Ascending aorta (tissue), 2 donors: ENCODE data around the gene RPL10. TPM values are rescaled to one million over a fixed set of nuclear protein-coding genes. Genes with fewer than 3 reads are reported as not detected.

Experiments
- DNase-seq, 2 donors: peaks; one replicate each; pipeline ENCODE4 v3.0.0-alpha.2; 2019; ENCODE audit warnings: low spot score in 2 of 2
- H3K27ac ChIP-seq, 2 donors: fragments of 200-600 bp; sonication (generic); one replicate each; pipeline ENCODE4 v1.5.1; 2016 to 2017; ENCODE audit warnings: mild to moderate bottlenecking in 1 of 2
- H3K27me3 ChIP-seq: fragments of 200-600 bp; sonication (generic); one replicate; pipeline ENCODE4 v1.5.1; 2017
- H3K36me3 ChIP-seq, 2 donors: fragments of 200-600 bp; sonication (generic); one replicate each; pipeline ENCODE4 v1.5.1; 2016
- H3K4me1 ChIP-seq, 2 donors: fragments of 200-600 bp; sonication (generic); one replicate each; pipeline ENCODE4 v1.5.1; 2016 to 2017; ENCODE audit warnings: mild to moderate bottlenecking in 1 of 2
- H3K4me3 ChIP-seq, 2 donors: fragments of 200-600 bp; sonication (generic); one replicate each; pipeline ENCODE4 v1.5.1; 2016 to 2017; ENCODE audit warnings: mild to moderate bottlenecking in 1 of 2
- H3K9me3 ChIP-seq, 2 donors: fragments of 200-600 bp; sonication (generic); one replicate each; pipeline ENCODE4 v1.5.1; 2016
- CTCF ChIP-seq, 3 experiments: fragments of 200-600 bp in 2 of 3; fragments of 450-650 bp in 1 of 3; sonication (generic) in 2 of 3; IDR thresholded peaks; one replicate each; pipeline ENCODE4 v1.5.1; 2016 to 2019; ENCODE audit warnings: antibody characterized with exemption in 3 of 3, mild to moderate bottlenecking in 1 of 3, moderate library complexity in 1 of 3
- intact Hi-C: fragments of 100-400 bp; cut with DNase I; formaldehyde crosslinking; loops from one replicate; pipeline ENCODE4 v1.15.1; 2023
- total RNA-seq: library from RNA; depleted of rRNA; stranded (reverse); fragments of >200 nt; gene quantifications from one replicate; pipeline ENCODE4 v1.1.0, GENCODE V29; 2016

Gene RPL10
- total RNA-seq, 1 donor from 2014 or later = 4,298 TPM

GRCh38 chrX:154440623-154441357 lies 42.6 kb downstream of the RPL10 start:
- no peak overlapping the region for H3K4me3 ChIP-seq
- peaks cover 15 to 33% of the 10 kb centered on the region in 2 donors for H3K36me3 ChIP-seq
- DNase-seq = no peak
- TF ChIP-seq CTCF (IDR thresholded peaks at IDR 0.05) = no peak
- no peak overlapping the region for H3K27ac ChIP-seq
- intact Hi-C loops = loop anchor here (5.0 kb wide), 2 partner anchors 33 to 37 kb away; partner anchors contain the start of genes DNASE1L1 and LAGE3
- no peaks in the 10 kb centered on the region for H3K27me3 ChIP-seq
- no peaks in the 10 kb centered on the region for H3K9me3 ChIP-seq
- H3K4me1 ChIP-seq = peaks cover 3 to 21% of the 10 kb centered on the region in 2 donors

- TF ChIP-seq CTCF (IDR thresholded peaks at IDR 0.05) = no peak
- H3K36me3 ChIP-seq = peaks cover 15 to 33% of the 10 kb centered on the region in 2 donors
- H3K4me1 ChIP-seq = peaks cover 0 to 21% of the 10 kb centered on the region in 2 donors
- no peaks in the 10 kb centered on the region for H3K27me3 ChIP-seq
- no peak for DNase-seq
- no peak overlapping the region for H3K27ac ChIP-seq
- no peak overlapping the region for H3K4me3 ChIP-seq
- H3K9me3 ChIP-seq = no peaks in the 10 kb centered on the region
- intact Hi-C loops = loop anchor here (5.0 kb wide), 2 partner anchors 34 to 36 kb away; partner anchors contain the start of genes DNASE1L1 and LAGE3
Measured at GRCh38 chrX:154441564-154441963, 43.4 kb downstream of the RPL10 start.

GRCh38 chrX:154441984-154442707 lies 44.0 kb downstream of the RPL10 start:
- no peaks in the 10 kb centered on the region for H3K9me3 ChIP-seq
- H3K4me1 ChIP-seq = peaks cover 0 to 21% of the 10 kb centered on the region in 2 donors
- peaks cover 15 to 33% of the 10 kb centered on the region in 2 donors for H3K36me3 ChIP-seq
- intact Hi-C loops = loop anchor here (5.0 kb wide), 2 partner anchors 35 kb away; partner anchors contain the start of genes DNASE1L1 and LAGE3
- H3K4me3 ChIP-seq = no peak overlapping the region
- DNase-seq = no peak
- H3K27ac ChIP-seq = no peak overlapping the region
- no peak for TF ChIP-seq CTCF (IDR thresholded peaks at IDR 0.05)
- H3K27me3 ChIP-seq = no peaks in the 10 kb centered on the region

GRCh38 chrX:154443479-154443910 lies 45.3 kb downstream of the RPL10 start:
- H3K27me3 ChIP-seq = no peaks in the 10 kb centered on the region
- DNase-seq = no peak
- no peaks in the 10 kb centered on the region for H3K9me3 ChIP-seq
- H3K36me3 ChIP-seq = peaks cover 19 to 35% of the 10 kb centered on the region in 2 donors
- H3K4me3 ChIP-seq = peak overlapping the region; percentile 77 to 85
- H3K27ac ChIP-seq = peak overlapping the region; percentile 80 to 83
- H3K4me1 ChIP-seq = peaks cover 0 to 18% of the 10 kb centered on the region in 2 donors
- intact Hi-C loops = loop anchor here (5.0 kb wide), 2 partner anchors 34 to 36 kb away; partner anchors contain the start of genes DNASE1L1 and LAGE3
- TF ChIP-seq CTCF (IDR thresholded peaks at IDR 0.05) = no peak

GRCh38 chrX:154443992-154444754 lies 46.0 kb downstream of the RPL10 start, which contains the start of gene FAM50A:
TSS of gene FAM50A (plus strand) at chrX:154444141. CDS start at chrX:154444236, 95 bp downstream.
- DNase-seq = peak in 1 of 2 donors; percentile 85
- intact Hi-C loops = loop anchor here (5.0 kb wide), 2 partner anchors 33 to 37 kb away; partner anchors contain the start of genes DNASE1L1 and LAGE3
- no peaks in the 10 kb centered on the region for H3K27me3 ChIP-seq

More at GRCh38 chrX:154443992-154444754, 46.0 kb downstream of the RPL10 start, which contains the start of gene FAM50A:
- H3K4me3 ChIP-seq = peak within 1 kb of the TSS; percentile 77 to 85
- TF ChIP-seq CTCF (IDR thresholded peaks at IDR 0.05) = peak in 1 of 3 experiments; percentile 26
- H3K36me3 ChIP-seq = peaks cover 25 to 42% of the 10 kb centered on the region in 2 donors
- peaks cover 0 to 13% of the 10 kb centered on the region in 2 donors for H3K4me1 ChIP-seq
- H3K9me3 ChIP-seq = no peaks in the 10 kb centered on the region
- peak within 1 kb of the TSS; percentile 80 to 83 for H3K27ac ChIP-seq
